HEK293T (cell line): ENCODE measurements around the gene HS3ST4.

Source experiments
- CTCF ChIA-PET: fragments of 350-600 bp; formaldehyde crosslinking; extraction: SDS; loops from one replicate; lab custom pipeline; 2021; ENCODE audit warnings: antibody characterized with exemption, inconsistent platforms; lab: Yijun Ruan, JAX
- POLR2A ChIA-PET: fragments of 350-600 bp; formaldehyde crosslinking; extraction: SDS; loops from one replicate; lab custom pipeline; 2020; ENCODE audit warnings: antibody characterized with exemption, inconsistent platforms; lab: Yijun Ruan, JAX
- DNase-seq: peaks from one replicate; pipeline ENCODE4 v3.0.0; 2012; ENCODE audit warnings: mixed read lengths; ENCODE audit errors: extremely low spot score
- ARNT ChIP-seq: fragments of 450-650 bp; IDR thresholded peaks from 2 replicates; pipeline ENCODE4 v1.6.1; 2017; ENCODE audit warnings: mild to moderate bottlenecking
- BHLHE40 ChIP-seq: fragments of 450-650 bp; IDR thresholded peaks from 2 replicates; pipeline ENCODE4 v1.6.1; 2016; ENCODE audit warnings: mild to moderate bottlenecking, moderate library complexity, borderline replicate concordance
- CTBP1 ChIP-seq: fragments of 450-650 bp; IDR thresholded peaks from 2 replicates; pipeline ENCODE4 v1.6.1; 2016; ENCODE audit warnings: borderline replicate concordance
- ELF4 ChIP-seq: fragments of 450-650 bp; IDR thresholded peaks from 2 replicates; pipeline ENCODE4 v1.6.1; 2017; ENCODE audit warnings: antibody characterized with exemption
- FOXA1 ChIP-seq: fragments of 450-650 bp; IDR thresholded peaks from 2 replicates; pipeline ENCODE4 v1.6.1; 2016; ENCODE audit warnings: mild to moderate bottlenecking
- FOXK2 ChIP-seq: fragments of 450-650 bp; IDR thresholded peaks from 2 replicates; pipeline ENCODE4 v1.6.1; 2016; ENCODE audit warnings: mild to moderate bottlenecking
- FOXM1 ChIP-seq: fragments of 450-650 bp; IDR thresholded peaks from 2 replicates; pipeline ENCODE4 v1.6.1; 2017; ENCODE audit warnings: mild to moderate bottlenecking, borderline replicate concordance
- HDGF ChIP-seq: fragments of 450-650 bp; IDR thresholded peaks from 2 replicates; pipeline ENCODE4 v1.6.1; 2017; ENCODE audit warnings: antibody characterized with exemption, borderline replicate concordance
- L3MBTL2 ChIP-seq: fragments of 450-650 bp; conservative IDR thresholded peaks from 2 replicates; pipeline ENCODE4 v1.6.1; 2016; ENCODE audit warnings: mild to moderate bottlenecking
- LEF1 ChIP-seq: fragments of 450-650 bp; IDR thresholded peaks from 2 replicates; pipeline ENCODE4 v1.6.1; 2017; ENCODE audit warnings: mild to moderate bottlenecking, borderline replicate concordance
- NFRKB ChIP-seq: fragments of 450-650 bp; IDR thresholded peaks from 2 replicates; pipeline ENCODE4 v1.6.1; 2016; ENCODE audit warnings: mild to moderate bottlenecking, moderate library complexity
- PKNOX1 ChIP-seq: fragments of 450-650 bp; IDR thresholded peaks from 2 replicates; pipeline ENCODE4 v1.6.1; 2016
- SP1 ChIP-seq: fragments of 450-650 bp; IDR thresholded peaks from 2 replicates; pipeline ENCODE4 v1.6.1; 2017
- SUZ12 ChIP-seq: fragments of 450-650 bp; IDR thresholded peaks from 2 replicates; pipeline ENCODE4 v1.6.1; 2016; ENCODE audit warnings: mild to moderate bottlenecking
- TARDBP ChIP-seq: fragments of 450-650 bp; IDR thresholded peaks from 2 replicates; pipeline ENCODE4 v1.6.1; 2016
- ZNF384 ChIP-seq: fragments of 450-650 bp; IDR thresholded peaks from 2 replicates; pipeline ENCODE4 v1.6.1; 2016

Gene HS3ST4

GRCh38 chr16:25845901-25846300, 154.1 kb downstream of the HS3ST4 start:
- TF ChIP-seq ZNF384 (no peak), NFRKB (no peak), SP1 (no peak), HDGF (no peak), BHLHE40 (no peak), TARDBP (no peak), FOXA1 (no peak)
- CTCF ChIA-PET = no interaction called here
- POLR2A ChIA-PET = no interaction called here

GRCh38 chr16:25854141-25854540, 162.4 kb downstream of the HS3ST4 start:
- TF ChIP-seq SUZ12 (no peak), SP1 (no peak), FOXK2 (no peak), CTBP1 (no peak), LEF1 (no peak), FOXA1 (no peak), ELF4 (no peak), PKNOX1 (no peak), ARNT (no peak), L3MBTL2 (no peak)
- ChIA-PET CTCF (no interaction called here), POLR2A (no interaction called here)
- DNase-seq = no peak

More at GRCh38 chr16:25845901-25846300, 154.1 kb downstream of the HS3ST4 start:
- DNase-seq = no peak

GRCh38 chr16:25855063-25855462, 163.3 kb downstream of the HS3ST4 start:
- DNase-seq = no peak
- POLR2A ChIA-PET = no interaction called here
- TF ChIP-seq L3MBTL2 = no peak
- TF ChIP-seq NFRKB = no peak
- TF ChIP-seq FOXK2 = no peak
- no peak for TF ChIP-seq FOXA1
- no peak for TF ChIP-seq LEF1
- no peak for TF ChIP-seq ELF4
- no peak for TF ChIP-seq FOXM1
- no peak for TF ChIP-seq ZNF384
- no peak for TF ChIP-seq ARNT
- TF ChIP-seq CTBP1 = no peak
- no peak for TF ChIP-seq BHLHE40
- no peak for TF ChIP-seq TARDBP
- TF ChIP-seq HDGF = no peak
- TF ChIP-seq PKNOX1 = no peak; the same call in 1 of the 2 replicates
- TF ChIP-seq SP1 = no peak
- TF ChIP-seq SUZ12 = no peak
- CTCF ChIA-PET = no interaction called here

- TF ChIP-seq L3MBTL2 (no peak), ZNF384 (no peak), TARDBP (no peak), SUZ12 (no peak), ARNT (no peak)
- no peak for DNase-seq
- ChIA-PET POLR2A (no interaction called here), CTCF (no interaction called here)
Measured at GRCh38 chr16:25855818-25856217, 164.1 kb downstream of the HS3ST4 start.

- no peak for TF ChIP-seq HDGF
- TF ChIP-seq ARNT = no peak
- TF ChIP-seq SUZ12 = no peak
- no peak for TF ChIP-seq LEF1
- TF ChIP-seq FOXA1 = no peak
- TF ChIP-seq CTBP1 = no peak
- no peak for TF ChIP-seq FOXK2
- no peak for TF ChIP-seq ELF4
- TF ChIP-seq SP1 = no peak
- no peak for TF ChIP-seq NFRKB
- no peak for TF ChIP-seq ZNF384
- no peak for TF ChIP-seq L3MBTL2
- TF ChIP-seq BHLHE40 = no peak
- TF ChIP-seq TARDBP = no peak
- TF ChIP-seq FOXM1 = no peak
- TF ChIP-seq PKNOX1 = no peak
- CTCF ChIA-PET = no interaction called here
- DNase-seq = no peak
- POLR2A ChIA-PET = no interaction called here
Measured at GRCh38 chr16:25859645-25860044, 167.9 kb downstream of the HS3ST4 start.

- ChIA-PET POLR2A (no interaction called here), CTCF (no interaction called here)
- TF ChIP-seq PKNOX1 = no peak
- no peak for DNase-seq
Measured at GRCh38 chr16:25867041-25867440, 175.3 kb downstream of the HS3ST4 start.

- TF ChIP-seq NFRKB = no peak
- no peak for TF ChIP-seq FOXM1
- TF ChIP-seq HDGF = no peak
- TF ChIP-seq TARDBP = no peak
- no peak for TF ChIP-seq ARNT
- TF ChIP-seq FOXK2 = no peak
- no peak for TF ChIP-seq BHLHE40
- no peak for TF ChIP-seq SUZ12
- no peak for TF ChIP-seq CTBP1
- no peak for TF ChIP-seq ZNF384
- ChIA-PET CTCF (no interaction called here), POLR2A (no interaction called here)
- no peak for DNase-seq
Measured at GRCh38 chr16:25868106-25868505, 176.3 kb downstream of the HS3ST4 start.
